Measurements from ENCODE around the gene FLVCR2.
"Not testable (repeated sequence)": the region's sequence is repeated elsewhere in the genome, so short reads cannot be mapped to it uniquely, and the experiment has no call there.

The FLVCR2 gene

GRCh38 chr14:75595226-75595625 lies 16.8 kb downstream of the FLVCR2 start:
- no peak for DNase-seq (ENCODE audit: low spot score)

- no peak for DNase-seq (ENCODE audit: low spot score)
Observed at GRCh38 chr14:75597149-75597548, 18.7 kb downstream of the FLVCR2 start.

- not testable (repeated sequence) for DNase-seq (ENCODE audit: low spot score)
Observed at GRCh38 chr14:75600100-75600499, 21.7 kb downstream of the FLVCR2 start.

GRCh38 chr14:75601061-75601460 lies 22.6 kb downstream of the FLVCR2 start:
- DNase-seq (ENCODE audit: low spot score) = not testable (repeated sequence)

GRCh38 chr14:75602503-75602902 lies 24.1 kb downstream of the FLVCR2 start:
- DNase-seq (ENCODE audit: low spot score) = no peak

- DNase-seq (ENCODE audit: low spot score) = no peak
Observed at GRCh38 chr14:75604979-75605851, 26.8 kb downstream of the FLVCR2 start.

GRCh38 chr14:75605916-75606315 lies 27.5 kb downstream of the FLVCR2 start:
- DNase-seq (ENCODE audit: low spot score) = no peak

GRCh38 chr14:75607044-75607443 lies 28.6 kb downstream of the FLVCR2 start:
- DNase-seq (ENCODE audit: low spot score) = no peak

GRCh38 chr14:75607842-75608640 lies 29.6 kb downstream of the FLVCR2 start:
- no peak for DNase-seq (ENCODE audit: low spot score)

- DNase-seq (ENCODE audit: low spot score) = no peak
Observed at GRCh38 chr14:75609116-75609515, 30.7 kb downstream of the FLVCR2 start.

- DNase-seq (ENCODE audit: low spot score) = no peak
Observed at GRCh38 chr14:75609606-75610475, 31.4 kb downstream of the FLVCR2 start.

GRCh38 chr14:75610834-75611233 lies 32.4 kb downstream of the FLVCR2 start:
- no peak for DNase-seq (ENCODE audit: low spot score)

- DNase-seq (ENCODE audit: low spot score) = no peak
Observed at GRCh38 chr14:75612157-75612556, 33.7 kb downstream of the FLVCR2 start.

- DNase-seq (ENCODE audit: low spot score) = no peak
Observed at GRCh38 chr14:75614179-75614578, 35.8 kb downstream of the FLVCR2 start.

GRCh38 chr14:75615200-75615599 lies 36.8 kb downstream of the FLVCR2 start:
- DNase-seq (ENCODE audit: low spot score) = no peak

- DNase-seq (ENCODE audit: low spot score) = no peak
Observed at GRCh38 chr14:75619548-75619947, 41.1 kb downstream of the FLVCR2 start.

GRCh38 chr14:75625034-75625433 lies 46.6 kb downstream of the FLVCR2 start:
- DNase-seq (ENCODE audit: low spot score) = no peak

GRCh38 chr14:75626396-75626795 lies 48.0 kb downstream of the FLVCR2 start:
- no peak for DNase-seq (ENCODE audit: low spot score)

GRCh38 chr14:75626863-75627262 lies 48.4 kb downstream of the FLVCR2 start:
- DNase-seq (ENCODE audit: low spot score) = no peak

GRCh38 chr14:75627406-75627805 lies 49.0 kb downstream of the FLVCR2 start:
- DNase-seq (ENCODE audit: low spot score) = no peak

GRCh38 chr14:75628816-75629215 lies 50.4 kb downstream of the FLVCR2 start:
- DNase-seq (ENCODE audit: low spot score) = no peak
